A549 (cell line): ENCODE results near the gene CEP85L. TPM values are rescaled to one million over a fixed set of nuclear protein-coding genes. Genes with fewer than 3 reads are reported as not detected.

Experiments used
- ATAC-seq, 2 experiments: fragments of 200-7000 bp in 1 of 2; fragments of >200 bp in 1 of 2; cut with Nextera tagmentation in 1 of 2; cut with Tn5 transposase in 1 of 2; 3 replicates each; pipeline versions ENCODE4 v1.8.0 to v1.9.1; 2018 to 2020; ENCODE audit warnings: mild to moderate bottlenecking in 1 of 2, moderate library complexity in 1 of 2
- CTCF ChIA-PET: fragments of 300-600 bp; sonication (Branson Sonifier 250); formaldehyde crosslinking; extraction: SDS; loops from one replicate; lab custom pipeline; 2021; ENCODE audit warnings: antibody characterized with exemption, inconsistent platforms; lab: Yijun Ruan, JAX
- POLR2A ChIA-PET: fragments of 350-600 bp; formaldehyde crosslinking; extraction: SDS; loops from one replicate; lab custom pipeline; 2021; ENCODE audit warnings: antibody characterized with exemption, inconsistent platforms; lab: Yijun Ruan, JAX
- DNase-seq, 2 experiments: peaks; one replicate each; pipeline versions ENCODE4 v3.0.0 to v3.0.0-alpha.2; 2011 to 2016; ENCODE audit warnings: low read depth in 1 of 2, low spot score in 1 of 2
- FAIRE-seq: peaks from 2 replicates; lab custom pipeline; 2011; peaks lifted over from hg19 to GRCh38; lab: Jason Lieb, UNC
- H3K27ac ChIP-seq, 2 experiments: fragments of >200 bp; sonication (Bioruptor Twin); formaldehyde crosslinking; 3 replicates each; pipeline ENCODE4 v1.5.1; 2016 to 2017
- H3K4me1 ChIP-seq: fragments of >200 bp; sonication (Bioruptor Twin); formaldehyde crosslinking; 3 replicates; pipeline ENCODE4 v1.6.1; 2016
- H3K4me2 ChIP-seq: fragments of >200 bp; sonication (Bioruptor Twin); formaldehyde crosslinking; 3 replicates; pipeline ENCODE4 v1.6.1; 2016
- H3K4me3 ChIP-seq: fragments of >200 bp; sonication (Bioruptor Twin); formaldehyde crosslinking; 3 replicates; pipeline ENCODE4 v1.5.1; 2016
- H3K9me3 ChIP-seq: fragments of >200 bp; sonication (Bioruptor Twin); formaldehyde crosslinking; 3 replicates; pipeline ENCODE4 v1.6.1; 2016
- BHLHE40 ChIP-seq: IDR thresholded peaks from 2 replicates; pipeline ENCODE4 v1.6.1; 2012; ENCODE audit warnings: low read depth, low read length, inconsistent platforms
- CBX2 ChIP-seq: fragments of 200-600 bp; sonication (generic); IDR thresholded peaks from 2 replicates; pipeline ENCODE4 v1.6.1; 2016; ENCODE audit warnings: low read depth, mild to moderate bottlenecking, borderline replicate concordance
- CBX8 ChIP-seq: fragments of 200-600 bp; sonication (generic); IDR thresholded peaks from 2 replicates; pipeline ENCODE4 v1.6.1; 2016
- CHD2 ChIP-seq: fragments of 150-350 bp; IDR thresholded peaks from 2 replicates; pipeline ENCODE4 v1.6.1; 2014; ENCODE audit warnings: low read length; ENCODE audit not compliant: partially characterized antibody
- CTCF ChIP-seq: fragments of >200 bp; sonication (Bioruptor Twin); formaldehyde crosslinking; IDR thresholded peaks from 3 replicates; pipeline ENCODE4 v1.5.1; 2016
- FOSL2 ChIP-seq, 2 experiments: fragments of 450-650 bp in 1 of 2; fragments of >200 bp in 1 of 2; sonication (Bioruptor Twin) in 1 of 2; formaldehyde crosslinking; IDR thresholded peaks; 2 replicates each; pipeline versions ENCODE4 v1.5.0 to v1.6.1; 2016 to 2020; ENCODE audit warnings: mild to moderate bottlenecking in 1 of 2, moderate library complexity in 1 of 2
- FOXS1 ChIP-seq: fragments of 250-450 bp; sonication (Bioruptor Pico); IDR thresholded peaks from 2 replicates; pipeline ENCODE4 v1.5.0; 2020; ENCODE audit warnings: mild to moderate bottlenecking, moderate library complexity
- HDAC2 ChIP-seq: fragments of 200-600 bp; sonication (generic); IDR thresholded peaks from 2 replicates; pipeline ENCODE4 v1.6.1; 2016
- HOXB5 ChIP-seq: fragments of 250-450 bp; sonication (Bioruptor Pico); IDR thresholded peaks from 2 replicates; pipeline ENCODE4 v1.5.0; 2020; ENCODE audit warnings: mild to moderate bottlenecking, moderate library complexity
- KDM1A ChIP-seq: fragments of 200-600 bp; sonication (generic); IDR thresholded peaks from 2 replicates; pipeline ENCODE4 v1.6.1; 2016; ENCODE audit warnings: low read depth, mild to moderate bottlenecking
- MAFK ChIP-seq: fragments of 450-650 bp; IDR thresholded peaks from 2 replicates; pipeline ENCODE4 v1.6.1; 2014; ENCODE audit not compliant: partially characterized antibody
- MAX ChIP-seq: IDR thresholded peaks from 2 replicates; pipeline ENCODE4 v1.6.1; 2012
- MAZ ChIP-seq: fragments of 150-350 bp; IDR thresholded peaks from 2 replicates; pipeline ENCODE4 v1.6.1; 2014; ENCODE audit warnings: antibody characterized with exemption, low read depth, low read length, borderline replicate concordance
- PBX3 ChIP-seq: IDR thresholded peaks from 2 replicates; pipeline ENCODE4 v1.6.1; 2012
- POLR2AphosphoS2 ChIP-seq: conservative IDR thresholded peaks from 2 replicates; pipeline ENCODE4 v1.6.1; 2012; ENCODE audit warnings: low read length, improper control_type of control experiment, inconsistent platforms
- RAD21 ChIP-seq, 2 experiments: fragments of >200 bp in 1 of 2; sonication (Bioruptor Twin) in 1 of 2; formaldehyde crosslinking in 1 of 2; IDR thresholded peaks in 1 of 2; conservative IDR thresholded peaks in 1 of 2; 2 replicates in 1 of 2; 3 replicates in 1 of 2; pipeline ENCODE4 v1.6.1; 2012 to 2018; ENCODE audit warnings: inconsistent platforms in 1 of 2
- RCOR1 ChIP-seq: fragments of 150-350 bp; IDR thresholded peaks from 2 replicates; pipeline ENCODE4 v1.6.1; 2014; ENCODE audit warnings: antibody characterized with exemption, low read length, low read depth
- RFX5 ChIP-seq: fragments of 450-650 bp; IDR thresholded peaks from 2 replicates; pipeline ENCODE4 v1.7.1; 2014; ENCODE audit warnings: antibody characterized with exemption, mild to moderate bottlenecking, moderate library complexity
- RNF2 ChIP-seq: fragments of 200-600 bp; sonication (generic); IDR thresholded peaks from 2 replicates; pipeline ENCODE4 v1.6.1; 2016; ENCODE audit warnings: low read depth, mild to moderate bottlenecking, antibody characterized with exemption, moderate library complexity, borderline replicate concordance
- SMC3 ChIP-seq: fragments of >200 bp; sonication (Bioruptor Twin); formaldehyde crosslinking; IDR thresholded peaks from 3 replicates; pipeline ENCODE4 v1.6.1; 2018; ENCODE audit warnings: inconsistent platforms
- SREBF2 ChIP-seq: fragments of 450-650 bp; IDR thresholded peaks from 2 replicates; pipeline ENCODE4 v1.6.1; 2014; ENCODE audit warnings: mild to moderate bottlenecking, moderate library complexity
- USF2 ChIP-seq: fragments of 450-650 bp; IDR thresholded peaks from 2 replicates; pipeline ENCODE4 v1.6.1; 2014; ENCODE audit warnings: antibody characterized with exemption
- ZFP36 ChIP-seq: fragments of 450-650 bp; IDR thresholded peaks from 2 replicates; pipeline ENCODE4 v1.6.1; 2014; ENCODE audit warnings: borderline replicate concordance; ENCODE audit not compliant: partially characterized antibody
- WGBS: methylation state at CpG from one replicate; pipeline ENCODE4 v1.1.6; 2017; ENCODE audit errors: missing lambda C conversion rate; 5-methylcytosine and 5-hydroxymethylcytosine counted together
- polyA plus RNA-seq, 4 experiments: library from polyadenylated mRNA; depleted of rRNA in 3 of 4; stranded (reverse); fragments of >200 nt; fragmentation: RNase III in 1 of 4; extraction: RNeasy Plus Mini Kit Qiagen cat#74134 plus additional on column Dnase treatment in 1 of 4; gene quantifications; 2 replicates in 3 of 4; 3 replicates in 1 of 4; pipeline ENCODE4 v1.2.3, GENCODE V29; 2011 to 2017

Gene CEP85L
- polyA plus RNA-seq, 2 of the 4 experiments (the other 2 are of a cell fraction): 1.3 to 3.4 TPM

GRCh38 chr6:118597636-118598035, 53.8 kb downstream of the CEP85L start:
- ChIA-PET POLR2A (no interaction called here), CTCF (interaction anchor here (1.8 kb wide), 1 partner anchor 17 kb away, joined by 4 read pairs; no protein-coding TSS in a partner anchor)
- DNase-seq: no peak
- H3K4me1 ChIP-seq: no peaks in the 10 kb centered on the region
- TF ChIP-seq SMC3 (no peak), POLR2AphosphoS2 (no peak), RNF2 (no peak), SREBF2 (no peak), MAX (no peak), HOXB5 (CRISPR knock-in tag) (no peak), FOXS1 (CRISPR knock-in tag) (no peak), PBX3 (no peak), FOSL2 (IDR thresholded peaks at IDR 0.05) (no peak), FOSL2 (CRISPR knock-in tag; IDR thresholded peaks at IDR 0.05) (no peak), ZFP36 (no peak), HDAC2 (no peak), KDM1A (no peak), CBX2 (no peak), CTCF (no peak)
- H3K4me2 ChIP-seq: no peak overlapping the region
- FAIRE-seq: no peak
- ATAC-seq: no peak
- no peak overlapping the region for H3K4me3 ChIP-seq
- no peak overlapping the region for H3K27ac ChIP-seq
- WGBS: 86% methylated on average over 3 of the region's 3 CpGs
- no peaks in the 10 kb centered on the region for H3K9me3 ChIP-seq

GRCh38 chr6:118596774-118597320, 54.5 kb downstream of the CEP85L start:
- FAIRE-seq (no peak), DNase-seq (no peak), ATAC-seq (no peak)
- Histone ChIP-seq H3K27ac (no peak overlapping the region), H3K9me3 (no peaks in the 10 kb centered on the region), H3K4me2 (no peak overlapping the region), H3K4me1 (no peaks in the 10 kb centered on the region)
- ChIA-PET POLR2A (no interaction called here), CTCF (interaction anchor here (1.8 kb wide), 1 partner anchor 17 kb away, joined by 4 read pairs; no protein-coding TSS in a partner anchor)
- 88% methylated on average over 5 of the region's 5 CpGs for WGBS
- no peak for TF ChIP-seq BHLHE40
- no peak for TF ChIP-seq RCOR1
- no peak for TF ChIP-seq MAX
- TF ChIP-seq CHD2: no peak
- no peak for TF ChIP-seq MAZ
- TF ChIP-seq CBX8: no peak
- no peak for TF ChIP-seq RAD21 (conservative IDR thresholded peaks at IDR 0.05 in 1 of 2, IDR thresholded peaks at IDR 0.05 in 1 of 2)
- no peak for TF ChIP-seq USF2
- no peak for TF ChIP-seq SREBF2
- TF ChIP-seq RFX5: no peak
- no peak for TF ChIP-seq MAFK
- no peak for TF ChIP-seq FOXS1 (CRISPR knock-in tag)
- TF ChIP-seq, all 56 proteins: peak for 0
- no peak overlapping the region for H3K4me3 ChIP-seq
